ENCODE data around the gene LRRC3.

DNA sequence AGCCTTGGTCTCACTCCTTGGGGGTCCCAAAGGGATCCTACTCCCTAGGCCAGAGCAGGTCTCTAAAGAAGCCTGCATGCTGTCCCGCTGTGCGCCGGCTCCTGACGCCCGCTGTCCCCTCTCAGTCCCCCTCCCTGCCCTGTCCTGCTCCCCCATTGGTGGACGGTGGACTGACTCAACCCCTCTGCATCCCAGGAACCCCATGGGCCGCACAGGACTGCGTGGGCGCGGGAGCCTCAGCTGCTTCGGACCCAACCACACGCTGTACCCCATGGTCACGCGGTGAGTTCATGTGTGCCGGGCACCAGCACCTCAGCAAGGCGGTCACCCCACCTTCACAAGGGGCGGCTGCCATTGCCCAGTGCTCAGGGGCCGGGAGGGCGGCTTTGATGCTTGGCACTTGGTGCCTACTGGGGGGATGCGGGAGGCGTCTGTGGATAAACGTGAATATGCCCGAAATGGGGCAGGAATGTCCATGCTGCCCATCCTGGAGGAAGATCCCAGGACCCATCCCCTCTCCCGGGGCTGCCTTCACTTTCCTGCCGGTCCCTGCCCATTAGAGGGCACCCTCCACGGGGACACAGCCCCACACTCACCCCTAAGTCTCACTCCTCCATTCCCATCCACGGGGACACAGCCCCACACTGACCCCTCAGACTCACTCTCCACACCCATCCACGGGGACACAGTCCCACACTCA, 20.2 kb upstream of the LRRC3 start:
- TF ChIP-seq POLR2A (IDR thresholded peaks at IDR 0.05) = no peak
- TF ChIP-seq, protein P1, sequence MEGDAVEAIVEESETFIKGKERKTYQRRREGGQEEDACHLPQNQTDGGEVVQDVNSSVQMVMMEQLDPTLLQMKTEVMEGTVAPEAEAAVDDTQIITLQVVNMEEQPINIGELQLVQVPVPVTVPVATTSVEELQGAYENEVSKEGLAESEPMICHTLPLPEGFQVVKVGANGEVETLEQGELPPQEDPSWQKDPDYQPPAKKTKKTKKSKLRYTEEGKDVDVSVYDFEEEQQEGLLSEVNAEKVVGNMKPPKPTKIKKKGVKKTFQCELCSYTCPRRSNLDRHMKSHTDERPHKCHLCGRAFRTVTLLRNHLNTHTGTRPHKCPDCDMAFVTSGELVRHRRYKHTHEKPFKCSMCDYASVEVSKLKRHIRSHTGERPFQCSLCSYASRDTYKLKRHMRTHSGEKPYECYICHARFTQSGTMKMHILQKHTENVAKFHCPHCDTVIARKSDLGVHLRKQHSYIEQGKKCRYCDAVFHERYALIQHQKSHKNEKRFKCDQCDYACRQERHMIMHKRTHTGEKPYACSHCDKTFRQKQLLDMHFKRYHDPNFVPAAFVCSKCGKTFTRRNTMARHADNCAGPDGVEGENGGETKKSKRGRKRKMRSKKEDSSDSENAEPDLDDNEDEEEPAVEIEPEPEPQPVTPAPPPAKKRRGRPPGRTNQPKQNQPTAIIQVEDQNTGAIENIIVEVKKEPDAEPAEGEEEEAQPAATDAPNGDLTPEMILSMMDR (IDR thresholded peaks at IDR 0.05) = no peak

Data from adrenal gland (tissue), 5 donors.